Heart right ventricle (tissue), 16 donors: ENCODE data around the gene LMX1A. TPM values are rescaled to one million over a fixed set of nuclear protein-coding genes. Genes with fewer than 3 reads are reported as not detected.

Experiments used
- ATAC-seq, 8 donors: fragments of 200-7000 bp; cut with Tn5 transposase; one replicate each; pipeline ENCODE4 v1.9.1; 2020; ENCODE audit warnings: mild to moderate bottlenecking in 8 of 8, moderate library complexity in 8 of 8, moderate number of reproducible peaks in 1 of 8
- DNase-seq, 2 donors: peaks; one replicate each; pipeline ENCODE4 v3.0.0-alpha.2; 2020
- H3K27ac ChIP-seq, 10 donors: fragments of 200-600 bp; sonication (generic) in 2 of 10; one replicate each; pipeline versions ENCODE4 v1.5.0 to v1.8.0; 2020 to 2022; ENCODE audit warnings: mild to moderate bottlenecking in 3 of 10
- H3K27me3 ChIP-seq, 7 donors: fragments of 200-600 bp; one replicate each; pipeline ENCODE4 v1.8.0; 2021 to 2022; ENCODE audit warnings: mild to moderate bottlenecking in 2 of 7
- H3K36me3 ChIP-seq, 9 donors: fragments of 200-600 bp; sonication (generic) in 1 of 9; one replicate each; pipeline versions ENCODE4 v1.5.0 to v1.8.0; 2020 to 2022; ENCODE audit warnings: mild to moderate bottlenecking in 2 of 9
- H3K4me1 ChIP-seq, 9 donors: fragments of 200-600 bp; sonication (generic) in 1 of 9; one replicate each; pipeline versions ENCODE4 v1.5.0 to v1.8.0; 2020 to 2022; ENCODE audit warnings: mild to moderate bottlenecking in 4 of 9
- H3K4me3 ChIP-seq, 10 donors: fragments of 200-600 bp; sonication (generic) in 2 of 10; one replicate each; pipeline versions ENCODE4 v1.5.0 to v1.8.0; 2020 to 2022; ENCODE audit warnings: mild to moderate bottlenecking in 7 of 10, moderate library complexity in 2 of 10
- H3K9me3 ChIP-seq, 11 donors: fragments of 200-600 bp in 10 of 11; sonication (generic) in 2 of 11; one replicate each; pipeline versions ENCODE4 v1.5.0 to v1.8.0; 2013 to 2022; ENCODE audit warnings: mild to moderate bottlenecking in 2 of 11, control low read depth in 1 of 11, moderate library complexity in 1 of 11
- WGBS, 2 donors: extraction: QIAGEN DNeasy Blood & Tissue Kit; methylation state at CpG; one replicate each; pipeline ENCODE4 v1.1.7; 2013; ENCODE audit warnings: inconsistent platforms in 1 of 2; 5-methylcytosine and 5-hydroxymethylcytosine counted together
- intact Hi-C, 10 donors: fragments of 100-400 bp; cut with DNase I; formaldehyde crosslinking; loops; one replicate each; pipeline versions ENCODE4 v1.11.1 to v1.14.2; 2022
- polyA plus RNA-seq, 2 donors: library from polyadenylated mRNA; stranded (reverse); fragments of 200-250 nt; gene quantifications; one replicate each; pipeline ENCODE4 v1.2.3, GENCODE V29; 2013
- total RNA-seq, 10 donors: library from RNA; stranded (reverse); fragmentation: NEBNext Ultra II Directional in 3 of 10; extraction: Animal tissue kit (Norgen Biotek cat#: 25700) in 3 of 10; gene quantifications; one replicate each; pipeline versions ENCODE4 v1.2.1 to v1.2.4, GENCODE V29; 2021 to 2023
- TF ChIP-seq, protein P1 (sequence below), 9 donors: fragments of 200-600 bp; sonication (generic) in 2 of 9; IDR thresholded peaks; one replicate each; pipeline versions ENCODE4 v1.5.0 to v1.8.0; 2021 to 2022; ENCODE audit warnings: antibody characterized with exemption in 9 of 9, mild to moderate bottlenecking in 5 of 9, moderate library complexity in 1 of 9
- donor health status: Arrhythmogenic right ventricular cardiomyopathy.
- donor health status: ischemic (EF 13 %, LVEDD 7.1; RV severe dilation, severe dysfunction).
- donor health status: healthy with polysubstance abuse.
- donor health status: DM: no; HTN: yes; CAD: no.
- donor health status: DM: no; HTN: no; CAD: no.
- donor health status: ischemic (EF 25% LVEDD 6.9; RV normal size, moderate dysfunction).
- donor health status: ischemic (EF 25% LVEDD 5.7; RV mildly dilated, moderate dysfunction).
- donor health status: healthy.
- donor health status: DM: yes; HTN: yes; CAD: no.
- donor health status: Ischemic cardiomyopathy.
- donor health status: ischemic (EF 35%, LVEDD 5.7; RV mildly dilated, moderate dysfunction).
- donor health status: nonischemic (EF 11% LVEDD 7.7; RV severe dilation, severe dysfunction).
- donor health status: DM: yes; HTN: yes; CAD: no.
- donor health status: PGD.
- donor health status: ischemic (EF 29% LVEDD 5.4; RV normal size, mild dysfunction).
- donor health status: nonischemic (EF 23%, LVEDD 6.1; RV moderate dilation, normal function).

The LMX1A gene
- total and polyA plus RNA-seq, 12 donors, result 0.04 to 0.19 (median 0.14) TPM; not detected in 9

DNA sequence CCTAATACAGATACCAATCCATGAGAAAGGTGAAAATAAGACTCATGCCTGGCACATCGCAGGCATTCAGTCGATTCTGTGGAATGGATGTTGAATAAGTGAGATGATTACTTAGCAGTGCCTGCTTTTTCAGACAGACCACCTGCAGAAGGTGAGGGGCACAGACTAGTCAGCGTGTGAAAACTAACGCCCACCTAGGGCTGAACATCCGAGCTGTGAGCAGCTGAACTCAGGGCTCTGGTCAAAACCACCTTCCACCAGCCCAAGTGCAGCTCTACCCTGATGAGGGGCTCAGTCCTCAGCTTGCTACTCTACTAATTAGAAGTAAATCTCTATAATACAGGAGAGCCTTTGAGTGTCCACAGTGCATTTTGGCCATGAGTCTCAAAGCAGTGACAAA lies 32.5 kb downstream of the LMX1A start:
- TF ChIP-seq, protein P1, sequence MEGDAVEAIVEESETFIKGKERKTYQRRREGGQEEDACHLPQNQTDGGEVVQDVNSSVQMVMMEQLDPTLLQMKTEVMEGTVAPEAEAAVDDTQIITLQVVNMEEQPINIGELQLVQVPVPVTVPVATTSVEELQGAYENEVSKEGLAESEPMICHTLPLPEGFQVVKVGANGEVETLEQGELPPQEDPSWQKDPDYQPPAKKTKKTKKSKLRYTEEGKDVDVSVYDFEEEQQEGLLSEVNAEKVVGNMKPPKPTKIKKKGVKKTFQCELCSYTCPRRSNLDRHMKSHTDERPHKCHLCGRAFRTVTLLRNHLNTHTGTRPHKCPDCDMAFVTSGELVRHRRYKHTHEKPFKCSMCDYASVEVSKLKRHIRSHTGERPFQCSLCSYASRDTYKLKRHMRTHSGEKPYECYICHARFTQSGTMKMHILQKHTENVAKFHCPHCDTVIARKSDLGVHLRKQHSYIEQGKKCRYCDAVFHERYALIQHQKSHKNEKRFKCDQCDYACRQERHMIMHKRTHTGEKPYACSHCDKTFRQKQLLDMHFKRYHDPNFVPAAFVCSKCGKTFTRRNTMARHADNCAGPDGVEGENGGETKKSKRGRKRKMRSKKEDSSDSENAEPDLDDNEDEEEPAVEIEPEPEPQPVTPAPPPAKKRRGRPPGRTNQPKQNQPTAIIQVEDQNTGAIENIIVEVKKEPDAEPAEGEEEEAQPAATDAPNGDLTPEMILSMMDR (IDR thresholded peaks at IDR 0.05), result no peak
- no peak overlapping the region for H3K27ac ChIP-seq
- DNase-seq (no peak), ATAC-seq (no peak)
- H3K4me1 ChIP-seq, result no peaks in the 10 kb centered on the region
- H3K9me3 ChIP-seq, result peaks cover 0 to 9% (median 0%) of the 10 kb centered on the region in 11 donors
- H3K27me3 ChIP-seq, result peaks cover 0 to 54% (median 32%) of the 10 kb centered on the region in 7 donors
- H3K36me3 ChIP-seq, result no peaks in the 10 kb centered on the region
- H3K4me3 ChIP-seq, result no peak overlapping the region
- intact Hi-C loops, result no loop called here
- 36 to 42% methylated on average over 5 of the region's 5 CpGs for WGBS, 2 donors

DNA sequence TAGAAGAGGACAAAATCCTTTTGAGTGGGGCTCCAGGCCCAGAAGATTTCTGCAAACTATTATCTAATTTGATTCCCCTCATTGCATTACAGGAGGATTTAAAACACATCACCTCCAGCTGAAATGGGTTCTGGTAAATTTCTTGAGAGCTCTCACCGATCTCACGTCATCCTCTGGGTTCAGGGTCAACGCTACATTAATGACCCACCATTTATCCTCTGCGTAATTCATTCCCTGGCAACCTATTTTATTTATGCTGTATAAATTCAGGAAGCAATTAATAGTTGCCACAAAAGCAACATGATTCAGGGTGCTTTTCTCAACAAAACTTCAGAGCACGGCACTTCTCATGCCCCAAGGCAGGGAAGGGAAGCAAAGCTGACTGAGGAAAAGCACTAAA lies 38.9 kb downstream of the LMX1A start:
- ATAC-seq (no peak), DNase-seq (no peak)
- Histone ChIP-seq H3K4me3 (no peak overlapping the region), H3K27me3 (peaks cover 0 to 60% (median 31%) of the 10 kb centered on the region in 7 donors), H3K36me3 (no peaks in the 10 kb centered on the region), H3K4me1 (no peaks in the 10 kb centered on the region), H3K27ac (no peak overlapping the region), H3K9me3 (peaks cover 0 to 13% (median 0%) of the 10 kb centered on the region in 11 donors)
- WGBS, 2 donors, result 81 to 88% methylated on average over 5 of the region's 5 CpGs
- TF ChIP-seq, protein P1 (IDR thresholded peaks at IDR 0.05), result no peak
- intact Hi-C loops, result no loop called here

DNA sequence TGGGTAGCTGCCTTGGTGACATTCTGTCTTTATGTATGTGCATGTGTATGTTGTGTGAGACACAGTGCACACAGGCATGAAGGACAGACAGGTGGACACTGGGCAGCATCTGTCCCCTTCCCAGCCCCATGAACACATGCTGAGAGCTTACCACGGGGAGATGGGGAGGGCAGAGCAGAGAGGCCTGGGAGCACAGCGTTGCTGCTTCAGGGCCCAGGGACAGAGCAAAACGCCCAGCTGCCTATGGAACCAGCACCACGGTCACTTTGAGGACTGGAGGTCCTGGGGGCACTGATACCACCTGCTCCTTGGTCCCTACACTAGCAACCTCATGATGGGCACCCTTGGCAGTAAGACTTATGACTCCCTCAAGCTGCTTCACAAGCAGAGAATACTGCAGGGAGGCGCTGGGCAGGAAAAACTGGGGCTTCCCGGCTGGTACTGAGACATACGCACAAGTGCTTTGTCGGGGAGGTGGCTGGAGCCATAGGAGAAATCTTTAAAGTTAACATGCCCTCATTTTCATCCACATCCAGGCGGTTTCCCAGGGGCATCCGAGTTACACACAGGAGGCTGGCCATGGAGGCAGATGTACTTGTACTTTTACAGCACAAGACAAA lies 40.3 kb downstream of the LMX1A start:
- Histone ChIP-seq H3K27me3 (peaks cover 0 to 55% (median 31%) of the 10 kb centered on the region in 7 donors), H3K36me3 (no peaks in the 10 kb centered on the region), H3K27ac (no peak overlapping the region), H3K9me3 (peaks cover 0 to 15% (median 6%) of the 10 kb centered on the region in 11 donors), H3K4me1 (no peaks in the 10 kb centered on the region), H3K4me3 (no peak overlapping the region)
- no peak for DNase-seq
- TF ChIP-seq, protein P1 (IDR thresholded peaks at IDR 0.05), result no peak
- intact Hi-C loops, result no loop called here
- ATAC-seq, result no peak
- WGBS, 2 donors, result 70 to 79% methylated on average over 10 of the region's 10 CpGs

DNA sequence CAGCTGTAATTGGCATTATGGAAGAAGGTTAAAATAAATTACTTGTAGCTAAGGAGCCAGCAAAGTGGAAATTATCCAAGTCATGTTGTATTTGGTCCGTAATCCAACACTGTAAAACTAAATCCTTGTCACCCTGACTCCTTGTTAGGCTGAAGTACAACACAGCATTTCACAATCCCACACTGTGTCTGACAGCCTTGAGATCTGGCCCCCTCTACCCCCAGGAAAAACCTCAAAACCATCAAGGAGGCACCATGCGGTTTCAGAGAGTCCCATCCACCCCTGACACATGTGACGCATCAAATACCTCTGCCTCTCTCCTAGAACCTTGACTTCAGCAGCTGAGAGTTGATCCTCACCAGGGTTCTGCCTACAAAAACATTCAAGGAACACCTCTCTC lies 41.0 kb downstream of the LMX1A start:
- no peak overlapping the region for H3K4me3 ChIP-seq

More for the DNA sequence above, 41.0 kb downstream of the LMX1A start:
- Histone ChIP-seq H3K4me1 (no peaks in the 10 kb centered on the region), H3K27me3 (peaks cover 0 to 55% (median 31%) of the 10 kb centered on the region in 7 donors), H3K9me3 (peaks cover 0 to 14% (median 6%) of the 10 kb centered on the region in 11 donors), H3K36me3 (no peaks in the 10 kb centered on the region), H3K27ac (no peak overlapping the region)
- ATAC-seq (no peak), DNase-seq (no peak)
- intact Hi-C loops, result no loop called here
- WGBS, 2 donors, result 70 to 71% methylated on average over 3 of the region's 3 CpGs
- TF ChIP-seq, protein P1 (IDR thresholded peaks at IDR 0.05), result no peak
